Immature natural killer cell (primary cell): Measurements from ENCODE around the gene GPR85. TPM values are rescaled to one million over a fixed set of nuclear protein-coding genes. Genes with fewer than 3 reads are reported as not detected.
"Not testable (repeated sequence)": the region's sequence is repeated elsewhere in the genome, so short reads cannot be mapped to it uniquely, and the experiment has no call there.

ENCODE experiments used
- DNase-seq, 3 donors: peaks; one replicate each; pipeline ENCODE4 v3.0.0; 2022; ENCODE audit warnings: mixed read lengths in 1 of 3
- H3K27ac Mint-ChIP-seq, 6 donors: one replicate each; pipeline ENCODE4 v1.8.0; 2020; ENCODE audit warnings: mixed read lengths in 6 of 6, mild to moderate bottlenecking in 5 of 6, inconsistent platforms in 4 of 6, moderate library complexity in 3 of 6
- H3K27me3 Mint-ChIP-seq, 3 donors: one replicate each; pipeline ENCODE4 v1.8.0; 2020 to 2021; ENCODE audit warnings: low read depth in 3 of 3, mild to moderate bottlenecking in 3 of 3, mixed read lengths in 3 of 3, moderate library complexity in 3 of 3, inconsistent platforms in 1 of 3
- H3K36me3 Mint-ChIP-seq, 3 donors: one replicate each; pipeline ENCODE4 v1.8.0; 2020; ENCODE audit warnings: mixed read lengths in 3 of 3, inconsistent platforms in 2 of 3, mild to moderate bottlenecking in 2 of 3
- H3K4me1 Mint-ChIP-seq, 2 donors: one replicate each; pipeline ENCODE4 v1.8.0; 2020; ENCODE audit warnings: inconsistent platforms in 2 of 2, mild to moderate bottlenecking in 2 of 2, mixed read lengths in 2 of 2, moderate library complexity in 1 of 2
- H3K4me3 Mint-ChIP-seq, 5 donors: one replicate each; pipeline ENCODE4 v1.8.0; 2020; ENCODE audit warnings: mild to moderate bottlenecking in 5 of 5, mixed read lengths in 5 of 5, inconsistent platforms in 3 of 5, moderate library complexity in 3 of 5
- H3K9me3 Mint-ChIP-seq, 6 donors: one replicate each; pipeline ENCODE4 v1.8.0; 2020; ENCODE audit warnings: mild to moderate bottlenecking in 6 of 6, mixed read lengths in 6 of 6, inconsistent platforms in 4 of 6, moderate library complexity in 3 of 6
- polyA plus RNA-seq, 3 donors: library from polyadenylated mRNA; unstranded; fragments of 300-500 nt; fragmentation: Illumina TruSeq; gene quantifications; one replicate each; pipeline ENCODE4 v1.2.3, GENCODE V29; 2021

GPR85 gene
- not detected for polyA plus RNA-seq

DNA sequence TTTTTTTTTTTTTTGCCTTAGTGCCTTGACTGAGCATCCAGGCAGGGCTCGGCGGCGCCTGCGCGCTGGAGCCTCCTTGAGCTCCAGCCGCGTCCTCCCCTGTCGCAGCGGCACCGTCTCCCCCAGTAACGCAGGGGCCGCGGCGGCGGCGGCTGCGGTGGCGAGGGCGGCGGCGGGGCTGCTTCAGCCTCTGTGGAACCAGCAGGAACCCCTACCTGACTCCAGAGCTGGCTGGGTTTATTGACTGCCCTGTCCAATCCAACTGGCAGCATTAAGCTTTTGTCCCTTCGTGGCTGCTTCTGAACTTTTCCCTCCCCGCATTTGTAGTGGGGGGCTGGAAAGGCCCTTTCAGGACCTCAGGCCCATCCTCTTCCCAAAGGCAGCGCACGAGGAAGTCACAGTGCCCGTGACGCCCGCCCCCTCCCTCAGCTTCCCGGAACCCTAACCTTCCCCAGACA, at the start of gene GPR85:
GPR85 (minus strand) TSS at position 397 of the 458 bp plus-strand sequence. CDS start 2,106 bp downstream, outside the sequence.
- Mint-ChIP-seq H3K4me3 (peak within 1 kb of the TSS in 2 of 5 donors; percentile 11 to 35), H3K4me1 (no peaks in the 10 kb centered on the region), H3K36me3 (no peaks in the 10 kb centered on the region), H3K27ac (no peak within 1 kb of the TSS), H3K9me3 (peaks cover 0 to 5% (median under 1%) of the 10 kb centered on the region in 6 donors), H3K27me3 (peaks cover 3 to 23% (median 10%) of the 10 kb centered on the region in 3 donors)
- peak in 1 of 3 donors; percentile 1 for DNase-seq

GRCh38 chr7:113134025-113134424, 47.4 kb upstream of the GPR85 start:
- no peak overlapping the region for H3K4me3 Mint-ChIP-seq
- no peak overlapping the region for H3K27ac Mint-ChIP-seq
- peaks cover 0 to 5% (median 3%) of the 10 kb centered on the region in 3 donors for H3K27me3 Mint-ChIP-seq
- H3K36me3 Mint-ChIP-seq, result no peaks in the 10 kb centered on the region
- no peak for DNase-seq
- peaks cover 0 to 1% (median 0%) of the 10 kb centered on the region in 6 donors for H3K9me3 Mint-ChIP-seq
- no peaks in the 10 kb centered on the region for H3K4me1 Mint-ChIP-seq

DNA sequence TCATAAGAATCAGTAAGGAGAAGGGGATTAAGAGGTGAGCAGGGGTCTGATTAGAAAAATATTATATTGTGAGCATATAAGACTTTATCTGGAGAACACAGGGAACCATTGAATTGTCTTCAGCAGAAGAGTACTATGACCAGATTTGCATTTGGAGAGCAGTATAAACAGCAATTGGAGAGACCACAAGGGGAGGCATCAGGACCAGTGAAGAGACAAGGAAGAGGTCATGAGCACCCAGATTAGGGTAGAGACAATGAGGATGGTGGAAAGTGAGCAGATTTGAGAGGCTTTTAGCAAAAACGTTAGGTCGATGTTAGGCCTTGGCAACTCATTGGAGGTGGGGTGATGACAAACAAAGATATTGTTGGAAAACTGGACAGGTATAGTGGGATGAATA, 44.7 kb upstream of the GPR85 start:
- H3K4me1 Mint-ChIP-seq, result no peaks in the 10 kb centered on the region
- no peak overlapping the region for H3K27ac Mint-ChIP-seq
- no peaks in the 10 kb centered on the region for H3K36me3 Mint-ChIP-seq
- peaks cover 3 to 4% (median 3%) of the 10 kb centered on the region in 3 donors for H3K27me3 Mint-ChIP-seq
- peaks cover 0 to 1% (median 0%) of the 10 kb centered on the region in 6 donors for H3K9me3 Mint-ChIP-seq
- H3K4me3 Mint-ChIP-seq, result no peak overlapping the region
- no peak for DNase-seq

- H3K27me3 Mint-ChIP-seq, result peaks cover 2 to 4% (median 3%) of the 10 kb centered on the region in 3 donors
- no peak overlapping the region for H3K27ac Mint-ChIP-seq
- DNase-seq, result no peak
- H3K9me3 Mint-ChIP-seq, result no peaks in the 10 kb centered on the region
- H3K4me3 Mint-ChIP-seq, result no peak overlapping the region
- H3K36me3 Mint-ChIP-seq, result no peaks in the 10 kb centered on the region
- H3K4me1 Mint-ChIP-seq, result no peaks in the 10 kb centered on the region
Observed at GRCh38 chr7:113128031-113128430, 41.4 kb upstream of the GPR85 start.

DNA sequence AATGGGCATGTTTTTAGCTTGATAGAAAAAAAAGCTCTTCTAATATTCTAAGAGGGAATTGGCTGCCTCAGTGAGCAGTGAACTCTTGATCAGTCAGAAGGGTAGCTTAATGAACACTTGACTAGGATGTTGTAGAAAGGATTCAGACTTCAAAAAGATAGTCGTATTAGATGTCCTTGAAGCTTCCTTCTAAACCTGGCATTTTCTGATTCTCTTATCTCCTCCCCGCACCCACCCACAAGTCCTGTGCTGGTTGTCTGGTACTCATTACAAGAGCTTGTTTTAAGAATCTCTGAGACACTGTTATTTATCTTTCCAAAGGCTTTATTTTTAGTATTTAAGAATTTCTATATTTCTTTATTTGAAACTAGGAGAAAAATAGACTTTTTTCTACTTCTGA, 39.1 kb upstream of the GPR85 start:
- H3K27ac Mint-ChIP-seq, result no peak overlapping the region
- peaks cover 2 to 4% (median 3%) of the 10 kb centered on the region in 3 donors for H3K27me3 Mint-ChIP-seq
- H3K4me3 Mint-ChIP-seq, result no peak overlapping the region
- DNase-seq, result no peak
- H3K4me1 Mint-ChIP-seq, result no peaks in the 10 kb centered on the region
- no peaks in the 10 kb centered on the region for H3K36me3 Mint-ChIP-seq
- H3K9me3 Mint-ChIP-seq, result no peaks in the 10 kb centered on the region

DNA sequence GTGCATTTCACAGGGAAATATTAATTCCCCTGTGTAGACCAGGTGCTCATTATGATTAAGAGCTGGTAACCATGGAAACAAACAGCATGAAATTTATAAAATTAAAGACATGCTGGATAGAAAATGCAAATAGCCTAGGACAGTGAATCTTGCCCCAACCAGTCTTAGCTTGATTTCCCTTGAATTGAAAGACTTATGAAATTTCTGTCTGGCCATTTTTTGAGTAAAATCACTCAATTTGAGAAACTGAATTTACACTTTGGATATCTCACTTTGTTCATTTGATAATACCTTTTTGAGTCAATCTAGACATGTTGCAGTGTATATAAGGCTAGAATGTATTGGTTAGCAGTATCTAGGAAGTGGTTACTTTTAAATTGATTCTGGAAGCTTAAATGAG, 36.1 kb upstream of the GPR85 start:
- Mint-ChIP-seq H3K27me3 (peaks cover 5 to 10% (median 9%) of the 10 kb centered on the region in 3 donors), H3K4me1 (peaks cover 12 to 18% of the 10 kb centered on the region in 2 donors), H3K27ac (no peak overlapping the region), H3K4me3 (no peak overlapping the region), H3K9me3 (no peaks in the 10 kb centered on the region), H3K36me3 (peaks cover 0 to under 1% (median 0%) of the 10 kb centered on the region in 3 donors)
- DNase-seq, result no peak

- peaks cover 5 to 10% (median 5%) of the 10 kb centered on the region in 3 donors for H3K27me3 Mint-ChIP-seq
- peaks cover 19 to 24% of the 10 kb centered on the region in 2 donors for H3K4me1 Mint-ChIP-seq
- no peaks in the 10 kb centered on the region for H3K9me3 Mint-ChIP-seq
- no peak for DNase-seq
- no peak overlapping the region for H3K4me3 Mint-ChIP-seq
- peaks cover 0 to 3% (median 0%) of the 10 kb centered on the region in 3 donors for H3K36me3 Mint-ChIP-seq
- no peak overlapping the region for H3K27ac Mint-ChIP-seq
Observed at GRCh38 chr7:113120647-113121046, 34.0 kb upstream of the GPR85 start.

DNA sequence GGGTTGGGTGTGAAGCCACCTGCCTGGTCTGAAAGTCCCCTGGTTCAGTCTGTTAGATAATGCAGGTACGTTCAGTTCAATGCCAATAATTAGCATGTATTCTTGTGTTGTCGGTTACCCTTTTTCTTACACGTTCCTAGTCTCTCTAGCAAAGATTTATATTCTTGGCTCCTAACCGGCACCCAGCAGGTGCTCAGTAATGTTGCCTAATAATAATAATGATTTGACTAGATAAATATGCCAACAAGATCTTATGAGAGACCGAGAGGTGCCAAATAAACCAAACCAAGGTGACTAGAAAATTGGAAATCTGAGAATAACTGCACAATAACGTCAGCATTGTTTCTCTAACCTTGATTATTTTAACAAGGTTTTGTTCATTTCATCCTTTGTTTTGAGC, 32.8 kb upstream of the GPR85 start:
- Mint-ChIP-seq H3K27me3 (peaks cover 5 to 10% (median 5%) of the 10 kb centered on the region in 3 donors), H3K4me3 (peak overlapping the region; percentile 91 to 100 (median 95)), H3K4me1 (peaks cover 19 to 24% of the 10 kb centered on the region in 2 donors), H3K27ac (peak overlapping the region in 3 of 6 donors; percentile 92 to 98 (median 95)), H3K9me3 (no peaks in the 10 kb centered on the region), H3K36me3 (peaks cover 0 to 6% (median 0%) of the 10 kb centered on the region in 3 donors)
- no peak for DNase-seq

DNA sequence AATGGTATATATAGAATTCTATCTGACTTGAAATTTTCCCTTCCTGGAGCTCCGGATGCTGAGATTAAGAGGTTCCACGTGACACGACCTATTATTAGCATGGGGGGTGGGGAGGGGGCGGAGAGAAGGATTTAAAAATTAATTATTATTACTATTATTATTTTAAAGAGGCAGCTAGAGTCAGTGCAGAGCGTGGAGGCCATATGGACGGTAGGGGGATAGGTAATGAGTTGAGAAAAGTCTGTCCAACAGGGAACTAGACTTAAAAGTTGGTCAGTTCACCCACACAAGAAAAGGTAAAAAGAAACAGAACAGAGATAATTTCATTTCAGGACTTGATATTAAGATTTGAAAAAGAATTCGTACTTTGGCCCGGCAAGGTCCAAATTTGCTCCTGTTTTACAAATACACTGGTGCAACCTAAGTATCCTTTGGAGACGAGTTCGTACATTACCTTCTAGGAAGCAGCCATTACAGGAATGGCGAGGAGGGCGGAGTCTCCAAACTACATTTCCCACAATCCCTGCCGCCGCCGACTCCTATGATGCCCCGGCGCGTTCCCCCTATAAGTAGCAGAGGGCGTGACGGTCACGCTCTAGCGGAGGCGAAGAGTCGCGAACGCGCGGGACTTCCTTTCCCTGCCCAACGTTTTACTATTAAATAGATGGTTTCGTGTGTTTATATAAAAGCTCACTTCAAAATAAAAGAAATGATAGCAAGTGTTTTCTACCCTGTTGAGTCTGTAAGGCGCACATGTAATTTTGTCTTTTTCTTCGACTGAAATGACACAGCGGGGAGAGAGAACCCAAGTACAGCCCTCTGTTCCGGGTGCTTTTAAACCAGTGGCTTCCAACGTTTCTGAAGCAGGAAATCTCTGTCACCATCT, 31.7 kb upstream of the GPR85 start, which contains the start of gene SMIM30:
SMIM30 (minus strand) TSS at position 481 of the 886 bp plus-strand sequence. CDS start 976 bp downstream, outside the sequence.
- peak within 1 kb of the TSS; percentile 91 to 98 (median 93) for H3K27ac Mint-ChIP-seq

DNA sequence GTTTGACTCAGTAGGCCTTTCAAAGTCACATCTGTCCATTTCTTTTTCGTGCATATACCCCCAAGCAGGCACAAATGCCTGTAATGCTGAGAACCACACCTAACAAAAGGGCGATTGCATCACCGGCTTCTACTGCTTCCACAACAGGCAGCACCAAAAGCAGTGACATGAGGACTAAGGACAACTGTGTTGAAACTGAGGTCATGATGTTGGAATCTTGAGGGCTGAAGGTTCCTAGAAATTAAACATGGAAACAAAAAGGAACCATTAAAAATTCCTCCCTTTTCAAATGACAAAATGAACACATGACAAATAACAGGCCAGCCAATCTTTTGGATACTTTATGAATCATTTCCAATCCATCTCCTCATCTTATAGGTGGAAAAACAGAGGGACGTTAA, 30.7 kb upstream of the GPR85 start:
- not testable (repeated sequence) for H3K27me3 Mint-ChIP-seq, H3K9me3 Mint-ChIP-seq, DNase-seq
- peaks cover 19 to 24% of the 10 kb centered on the region in 2 donors for H3K4me1 Mint-ChIP-seq
- H3K27ac Mint-ChIP-seq, result peak overlapping the region in 1 of 6 donors; percentile 3
- H3K4me3 Mint-ChIP-seq, result peak overlapping the region; percentile 42 to 100 (median 91)
- peaks cover 0 to 11% (median 7%) of the 10 kb centered on the region in 3 donors for H3K36me3 Mint-ChIP-seq

More for the DNA sequence above, 31.7 kb upstream of the GPR85 start, which contains the start of gene SMIM30:
- Mint-ChIP-seq H3K27me3 (peaks cover 2 to 8% (median 5%) of the 10 kb centered on the region in 3 donors), H3K36me3 (peaks cover 0 to 8% (median 5%) of the 10 kb centered on the region in 3 donors), H3K4me3 (peak within 1 kb of the TSS; percentile 91 to 100 (median 95)), H3K9me3 (no peaks in the 10 kb centered on the region), H3K4me1 (peaks cover 19 to 24% of the 10 kb centered on the region in 2 donors)
- peak; percentile 77 to 84 (median 82) for DNase-seq

- peaks cover 14 to 18% of the 10 kb centered on the region in 2 donors for H3K4me1 Mint-ChIP-seq
- H3K9me3 Mint-ChIP-seq, result no peaks in the 10 kb centered on the region
- no peak for DNase-seq
- H3K4me3 Mint-ChIP-seq, result no peak overlapping the region
- H3K27ac Mint-ChIP-seq, result no peak overlapping the region
- peaks cover 0 to 7% (median 7%) of the 10 kb centered on the region in 3 donors for H3K27me3 Mint-ChIP-seq
- peaks cover 0 to 11% (median 7%) of the 10 kb centered on the region in 3 donors for H3K36me3 Mint-ChIP-seq
Observed at GRCh38 chr7:113113912-113114311, 27.3 kb upstream of the GPR85 start.

DNA sequence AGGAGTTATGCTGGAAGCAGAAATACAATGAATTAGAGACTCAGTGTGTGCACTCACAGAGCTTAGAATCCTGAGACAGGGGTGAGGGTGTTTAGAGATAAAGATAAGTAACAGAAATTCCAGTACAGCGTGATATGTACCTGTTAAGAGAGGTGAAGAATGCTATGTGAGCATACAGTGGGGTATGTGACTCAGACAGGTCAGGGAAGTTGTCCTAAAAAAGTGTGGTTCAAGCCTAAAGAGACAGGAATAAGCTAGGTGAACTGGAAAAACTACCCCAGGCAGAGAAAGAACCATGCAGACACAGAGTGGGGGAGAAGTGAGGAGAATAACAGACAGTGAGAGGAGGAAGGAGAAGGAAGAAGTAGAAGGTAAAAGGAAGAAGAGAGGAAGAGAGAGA, 23.1 kb upstream of the GPR85 start:
- Mint-ChIP-seq H3K4me3 (no peak overlapping the region), H3K27me3 (peaks cover 2 to 3% (median 3%) of the 10 kb centered on the region in 3 donors), H3K9me3 (no peaks in the 10 kb centered on the region), H3K4me1 (no peaks in the 10 kb centered on the region), H3K27ac (no peak overlapping the region), H3K36me3 (peaks cover 0 to 8% (median 7%) of the 10 kb centered on the region in 3 donors)
- no peak for DNase-seq

DNA sequence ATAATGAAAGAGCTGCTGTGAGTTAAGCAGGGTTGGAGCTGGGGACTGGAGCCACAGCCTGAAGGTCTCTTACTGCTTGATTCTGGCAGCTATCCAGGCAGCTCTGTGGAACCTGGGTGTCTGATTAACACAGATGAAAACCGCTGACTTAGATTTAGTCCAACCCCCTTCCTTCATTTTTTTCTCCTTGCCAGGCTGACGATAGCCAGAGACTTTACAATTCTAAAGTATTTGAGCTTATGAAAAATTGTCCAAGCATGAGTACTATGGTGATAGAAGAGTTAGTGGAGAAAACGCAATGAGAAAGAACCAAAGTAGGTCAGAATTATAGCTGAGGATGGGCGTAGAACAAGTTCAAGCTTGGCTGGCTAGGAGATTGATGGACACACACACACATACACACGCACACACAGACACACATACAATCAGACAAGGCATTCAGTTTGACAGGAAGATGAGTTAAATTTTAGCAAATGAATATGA, 13.5 kb upstream of the GPR85 start:
- no peaks in the 10 kb centered on the region for H3K36me3 Mint-ChIP-seq

More for the DNA sequence above, 13.5 kb upstream of the GPR85 start:
- no peak overlapping the region for H3K27ac Mint-ChIP-seq
- no peaks in the 10 kb centered on the region for H3K9me3 Mint-ChIP-seq
- H3K27me3 Mint-ChIP-seq, result peaks cover 0 to 6% (median 6%) of the 10 kb centered on the region in 3 donors
- no peaks in the 10 kb centered on the region for H3K4me1 Mint-ChIP-seq
- no peak overlapping the region for H3K4me3 Mint-ChIP-seq
- DNase-seq, result no peak
